A673 (cell line): ENCODE data around the gene IWS1. TPM values are rescaled to one million over a fixed set of nuclear protein-coding genes. Genes with fewer than 3 reads are reported as not detected.

Experiments used
- BruUV-seq: library from RNA; stranded (reverse); fragments of 400-500 nt; replicated peaks from 2 replicates; lab custom pipeline; 2021; lab: Mats Ljungman, UMichigan
- CTCF ChIA-PET: fragments of 300-600 bp; sonication (Branson Sonifier 250); formaldehyde crosslinking; loops from one replicate; lab custom pipeline; 2022; ENCODE audit warnings: antibody characterized with exemption; lab: Charles Lee
- POLR2A ChIA-PET: fragments of 300-600 bp; sonication (Branson Sonifier 250); formaldehyde crosslinking; loops from one replicate; lab custom pipeline; 2022; ENCODE audit warnings: antibody characterized with exemption; ENCODE audit not compliant: low non-redundant PET; lab: Charles Lee
- DNase-seq: peaks from one replicate; pipeline ENCODE4 v3.0.0-alpha.2; 2015; ENCODE audit warnings: low spot score
- H3K27ac ChIP-seq: fragments of 200-600 bp; sonication (generic); 2 replicates; pipeline ENCODE4 v1.5.1; 2016; ENCODE audit warnings: mixed run types, low read depth, mild to moderate bottlenecking, mixed read lengths, antibody characterized with exemption, low read length; ENCODE audit not compliant: poor library complexity, severe bottlenecking
- H3K27me3 ChIP-seq: fragments of 200-600 bp; sonication (generic); replicated peaks from 2 replicates; pipeline ENCODE4 v1.6.1; 2017; ENCODE audit warnings: mixed run types, low read depth, mild to moderate bottlenecking, mixed read lengths, antibody characterized with exemption, low read length; ENCODE audit not compliant: insufficient read depth, poor library complexity
- H3K36me3 ChIP-seq: fragments of 200-600 bp; sonication (generic); 2 replicates; pipeline ENCODE4 v1.6.1; 2016; ENCODE audit warnings: mixed run types, mild to moderate bottlenecking, mixed read lengths, antibody characterized with exemption, low read length; ENCODE audit not compliant: insufficient read depth, poor library complexity, severe bottlenecking
- H3K4me1 ChIP-seq: fragments of 200-600 bp; sonication (generic); 2 replicates; pipeline ENCODE4 v1.6.1; 2017; ENCODE audit warnings: mixed run types, mild to moderate bottlenecking, mixed read lengths, antibody characterized with exemption, low read length; ENCODE audit not compliant: insufficient read depth, poor library complexity, severe bottlenecking
- H3K4me3 ChIP-seq: fragments of 200-600 bp; sonication (generic); 2 replicates; pipeline ENCODE4 v1.5.1; 2016; ENCODE audit warnings: low read depth, mixed run types, mild to moderate bottlenecking, mixed read lengths, low read length; ENCODE audit not compliant: poor library complexity, severe bottlenecking
- H3K9me3 ChIP-seq: fragments of 200-600 bp; sonication (generic); 2 replicates; pipeline ENCODE4 v1.6.1; 2016; ENCODE audit warnings: mixed run types, low read depth, mild to moderate bottlenecking, mixed read lengths, antibody characterized with exemption, low read length; ENCODE audit not compliant: poor library complexity, severe bottlenecking
- CTCF ChIP-seq: fragments of 300-800, 200-600 bp; sonication (generic); conservative IDR thresholded peaks from 2 replicates; pipeline ENCODE4 v1.5.1; 2017; ENCODE audit warnings: low read depth, mild to moderate bottlenecking, antibody characterized with exemption, low read length, moderate library complexity, mixed read lengths
- EZH2 ChIP-seq: fragments of 200-600 bp; sonication (generic); IDR thresholded peaks from 2 replicates; pipeline ENCODE4 v1.6.1; 2017; ENCODE audit warnings: borderline replicate concordance, low read depth, mild to moderate bottlenecking, mixed read lengths, antibody characterized with exemption, low read length; ENCODE audit not compliant: poor library complexity, severe bottlenecking
- intact Hi-C: fragments of 100-400 bp; cut with micrococcal nuclease; formaldehyde crosslinking; loops from one replicate; pipeline ENCODE4 v1.10.0; 2022; ENCODE audit not compliant: unreplicated experiment
- total RNA-seq: library from RNA; stranded (reverse); gene quantifications from 2 replicates; pipeline ENCODE4 v1.2.3, GENCODE V29; 2021

The IWS1 gene
- total RNA-seq, 1 experiment from 2014 or later = 67.2 TPM

- POLR2A ChIA-PET = no interaction called here
- no TSS peak for BruUV-seq
- H3K27ac ChIP-seq = no peak overlapping the region
- H3K27me3 ChIP-seq = peaks cover 6% of the 10 kb centered on the region
- no peaks in the 10 kb centered on the region for H3K36me3 ChIP-seq
- H3K4me3 ChIP-seq = no peak overlapping the region
- H3K4me1 ChIP-seq = no peaks in the 10 kb centered on the region
- H3K9me3 ChIP-seq = no peaks in the 10 kb centered on the region
- TF ChIP-seq CTCF = no peak
- TF ChIP-seq EZH2 = no peak
- CTCF ChIA-PET = no interaction called here
- DNase-seq = no peak
- intact Hi-C loops = no loop called here
These were observed 34.6 kb upstream of the IWS1 start for GRCh38 chr2:127560931-127561280.

GRCh38 chr2:127560201-127560930 lies 34.1 kb upstream of the IWS1 start:
- DNase-seq = no peak
- Histone ChIP-seq H3K27ac (no peak overlapping the region), H3K4me1 (no peaks in the 10 kb centered on the region), H3K4me3 (no peak overlapping the region), H3K27me3 (peaks cover 11% of the 10 kb centered on the region), H3K9me3 (no peaks in the 10 kb centered on the region), H3K36me3 (no peaks in the 10 kb centered on the region)
- TF ChIP-seq CTCF (no peak), EZH2 (no peak)
- intact Hi-C loops = no loop called here
- no TSS peak for BruUV-seq
- ChIA-PET POLR2A (no interaction called here), CTCF (no interaction called here)

- H3K4me1 ChIP-seq = no peaks in the 10 kb centered on the region
- intact Hi-C loops = no loop called here
- H3K27ac ChIP-seq = no peak overlapping the region
- ChIA-PET CTCF (no interaction called here), POLR2A (no interaction called here)
- peaks cover 15% of the 10 kb centered on the region for H3K27me3 ChIP-seq
- no peaks in the 10 kb centered on the region for H3K9me3 ChIP-seq
- no TSS peak for BruUV-seq
- no peaks in the 10 kb centered on the region for H3K36me3 ChIP-seq
- no peak for DNase-seq
- no peak for TF ChIP-seq CTCF
- TF ChIP-seq EZH2 = no peak
- no peak overlapping the region for H3K4me3 ChIP-seq
These were observed 33.2 kb upstream of the IWS1 start for GRCh38 chr2:127559454-127559853.
